Measurements from ENCODE around the gene NXNL1. TPM values are rescaled to one million over a fixed set of nuclear protein-coding genes. Genes with fewer than 3 reads are reported as not detected.
A peak's percentile ranks its signal among the peaks of the same experiment; 100 is the strongest.

The NXNL1 gene
- total and polyA plus RNA-seq, 9 of the 15 experiments (the other 6 are each of a cell fraction or from before 2014, with no cell fraction given) = not detected

DNA sequence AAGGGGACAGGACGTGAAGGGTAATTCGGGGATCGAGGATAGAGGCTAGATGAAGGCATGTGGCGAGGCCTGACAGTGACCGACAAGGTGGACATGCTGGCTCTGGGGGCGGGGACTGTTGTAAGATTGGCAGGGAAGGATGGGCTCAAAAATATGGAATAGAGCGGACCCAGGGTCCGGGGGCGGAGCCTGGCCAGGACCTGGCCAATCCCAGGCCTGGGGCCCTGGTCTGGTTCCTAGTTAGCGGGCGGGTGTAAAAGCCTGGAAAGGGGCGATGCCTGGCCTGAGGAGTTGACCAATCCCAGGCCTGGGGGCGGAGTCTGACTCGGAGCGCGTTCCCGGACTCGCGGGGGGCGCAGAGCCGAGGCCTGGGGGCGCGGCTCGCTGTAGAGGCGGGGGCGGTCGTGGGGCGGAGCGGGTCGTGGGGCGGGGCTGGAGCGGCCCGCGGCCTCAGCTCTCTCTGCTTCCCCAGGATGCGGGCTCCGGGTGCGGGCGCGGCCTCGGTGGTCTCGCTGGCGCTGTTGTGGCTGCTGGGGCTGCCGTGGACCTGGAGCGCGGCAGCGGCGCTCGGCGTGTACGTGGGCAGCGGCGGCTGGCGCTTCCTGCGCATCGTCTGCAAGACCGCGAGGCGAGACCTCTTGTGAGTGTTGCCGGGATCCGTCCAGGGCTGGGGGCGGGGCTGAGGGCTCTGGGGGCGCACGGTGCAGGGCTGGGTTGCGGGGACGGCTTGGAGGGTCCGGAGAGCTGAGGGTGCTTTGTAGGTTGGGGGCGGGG, 9.5 kb upstream of the NXNL1 start, which contains the start of gene SLC27A1 (continued):
- TF ChIP-seq PRMT5 (CRISPR knock-in tag; IDR thresholded peaks at IDR 0.05) (no peak), ZNF143 (CRISPR knock-in tag; IDR thresholded peaks at IDR 0.05) (no peak), SREBF2 (CRISPR knock-in tag; IDR thresholded peaks at IDR 0.05) (no peak), CHD1 (IDR thresholded peaks at IDR 0.05; ENCODE audit: low read length) (no peak), ZC3H11A (IDR thresholded peaks at IDR 0.05; ENCODE audit: low read depth, low read length) (no peak), CBX5 (IDR thresholded peaks at IDR 0.05; ENCODE audit: borderline replicate concordance, low read depth) (no peak), POLR3A (IDR thresholded peaks at IDR 0.05; ENCODE audit: borderline replicate concordance, extremely low read depth, insufficient read depth, insufficient read length) (no peak), NRF1 (conservative IDR thresholded peaks at IDR 0.05 in 1 of 2, IDR thresholded peaks at IDR 0.05 in 1 of 2) (peak; percentile 66 to 70), KLF1 (tag; IDR thresholded peaks at IDR 0.05) (no peak), KDM5B (IDR thresholded peaks at IDR 0.05; ENCODE audit: insufficient replicate concordance, low read depth, low read length) (no peak), ZNF324 (CRISPR knock-in tag; IDR thresholded peaks at IDR 0.05) (no peak), NFIC (IDR thresholded peaks at IDR 0.05) (no peak), ILF3 (IDR thresholded peaks at IDR 0.05; ENCODE audit: borderline replicate concordance) (no peak), NEUROD1 (IDR thresholded peaks at IDR 0.05; ENCODE audit: borderline replicate concordance, low read depth, low read length, partially characterized antibody) (peak; percentile 51), THAP7 (CRISPR knock-in tag; IDR thresholded peaks at IDR 0.05) (no peak), SRSF3 (IDR thresholded peaks at IDR 0.05; ENCODE audit: insufficient read depth, low read length) (no peak), FIP1L1 (IDR thresholded peaks at IDR 0.05; ENCODE audit: low read depth, low read length, poor library complexity, severe bottlenecking) (no peak)
- TF ChIP-seq, protein P1, sequence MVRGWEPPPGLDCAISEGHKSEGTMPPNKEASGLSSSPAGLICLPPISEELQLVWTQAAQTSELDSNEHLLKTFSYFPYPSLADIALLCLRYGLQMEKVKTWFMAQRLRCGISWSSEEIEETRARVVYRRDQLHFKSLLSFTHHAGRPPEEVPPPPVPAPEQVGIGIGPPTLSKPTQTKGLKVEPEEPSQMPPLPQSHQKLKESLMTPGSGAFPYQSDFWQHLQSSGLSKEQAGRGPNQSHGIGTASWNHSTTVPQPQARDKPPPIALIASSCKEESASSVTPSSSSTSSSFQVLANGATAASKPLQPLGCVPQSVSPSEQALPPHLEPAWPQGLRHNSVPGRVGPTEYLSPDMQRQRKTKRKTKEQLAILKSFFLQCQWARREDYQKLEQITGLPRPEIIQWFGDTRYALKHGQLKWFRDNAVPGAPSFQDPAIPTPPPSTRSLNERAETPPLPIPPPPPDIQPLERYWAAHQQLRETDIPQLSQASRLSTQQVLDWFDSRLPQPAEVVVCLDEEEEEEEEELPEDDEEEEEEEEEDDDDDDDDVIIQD (CRISPR knock-in tag; IDR thresholded peaks at IDR 0.05) = no peak
- TF ChIP-seq, protein P2, sequence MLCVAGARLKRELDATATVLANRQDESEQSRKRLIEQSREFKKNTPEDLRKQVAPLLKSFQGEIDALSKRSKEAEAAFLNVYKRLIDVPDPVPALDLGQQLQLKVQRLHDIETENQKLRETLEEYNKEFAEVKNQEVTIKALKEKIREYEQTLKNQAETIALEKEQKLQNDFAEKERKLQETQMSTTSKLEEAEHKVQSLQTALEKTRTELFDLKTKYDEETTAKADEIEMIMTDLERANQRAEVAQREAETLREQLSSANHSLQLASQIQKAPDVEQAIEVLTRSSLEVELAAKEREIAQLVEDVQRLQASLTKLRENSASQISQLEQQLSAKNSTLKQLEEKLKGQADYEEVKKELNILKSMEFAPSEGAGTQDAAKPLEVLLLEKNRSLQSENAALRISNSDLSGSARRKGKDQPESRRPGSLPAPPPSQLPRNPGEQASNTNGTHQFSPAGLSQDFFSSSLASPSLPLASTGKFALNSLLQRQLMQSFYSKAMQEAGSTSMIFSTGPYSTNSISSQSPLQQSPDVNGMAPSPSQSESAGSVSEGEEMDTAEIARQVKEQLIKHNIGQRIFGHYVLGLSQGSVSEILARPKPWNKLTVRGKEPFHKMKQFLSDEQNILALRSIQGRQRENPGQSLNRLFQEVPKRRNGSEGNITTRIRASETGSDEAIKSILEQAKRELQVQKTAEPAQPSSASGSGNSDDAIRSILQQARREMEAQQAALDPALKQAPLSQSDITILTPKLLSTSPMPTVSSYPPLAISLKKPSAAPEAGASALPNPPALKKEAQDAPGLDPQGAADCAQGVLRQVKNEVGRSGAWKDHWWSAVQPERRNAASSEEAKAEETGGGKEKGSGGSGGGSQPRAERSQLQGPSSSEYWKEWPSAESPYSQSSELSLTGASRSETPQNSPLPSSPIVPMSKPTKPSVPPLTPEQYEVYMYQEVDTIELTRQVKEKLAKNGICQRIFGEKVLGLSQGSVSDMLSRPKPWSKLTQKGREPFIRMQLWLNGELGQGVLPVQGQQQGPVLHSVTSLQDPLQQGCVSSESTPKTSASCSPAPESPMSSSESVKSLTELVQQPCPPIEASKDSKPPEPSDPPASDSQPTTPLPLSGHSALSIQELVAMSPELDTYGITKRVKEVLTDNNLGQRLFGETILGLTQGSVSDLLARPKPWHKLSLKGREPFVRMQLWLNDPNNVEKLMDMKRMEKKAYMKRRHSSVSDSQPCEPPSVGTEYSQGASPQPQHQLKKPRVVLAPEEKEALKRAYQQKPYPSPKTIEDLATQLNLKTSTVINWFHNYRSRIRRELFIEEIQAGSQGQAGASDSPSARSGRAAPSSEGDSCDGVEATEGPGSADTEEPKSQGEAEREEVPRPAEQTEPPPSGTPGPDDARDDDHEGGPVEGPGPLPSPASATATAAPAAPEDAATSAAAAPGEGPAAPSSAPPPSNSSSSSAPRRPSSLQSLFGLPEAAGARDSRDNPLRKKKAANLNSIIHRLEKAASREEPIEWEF (CRISPR knock-in tag; IDR thresholded peaks at IDR 0.05) = no peak
